NT2/D1 (cell line): ENCODE data around the gene CREBZF.

ENCODE experiments used
- DNase-seq: peaks from one replicate; pipeline ENCODE4 v3.0.0-alpha.2; 2011; ENCODE audit warnings: low read depth, low spot score
- H3K27me3 ChIP-seq: 2 replicates; pipeline ENCODE4 v1.6.0; 2011; ENCODE audit warnings: mild to moderate bottlenecking; ENCODE audit not compliant: insufficient read length, insufficient read depth
- H3K36me3 ChIP-seq: 2 replicates; pipeline ENCODE4 v1.6.1; 2011; ENCODE audit warnings: mild to moderate bottlenecking, low read length, mixed read lengths; ENCODE audit not compliant: insufficient read depth, insufficient read length
- H3K4me1 ChIP-seq: 2 replicates; pipeline ENCODE4 v1.5.1; 2011; ENCODE audit not compliant: insufficient read depth, insufficient read length
- H3K4me3 ChIP-seq: 2 replicates; pipeline ENCODE4 v1.5.1; 2011; ENCODE audit warnings: low read depth; ENCODE audit not compliant: insufficient read length
- H3K9ac ChIP-seq: 2 replicates; pipeline ENCODE4 v1.6.0; 2011; ENCODE audit warnings: low read depth; ENCODE audit not compliant: insufficient read length
- H3K9me3 ChIP-seq: 2 replicates; pipeline ENCODE4 v1.5.1; 2011; ENCODE audit warnings: mild to moderate bottlenecking, low read length; ENCODE audit not compliant: insufficient read depth
- SUZ12 ChIP-seq: IDR thresholded peaks from 2 replicates; pipeline ENCODE4 v1.6.1; 2011; ENCODE audit not compliant: insufficient read length, insufficient read depth; ENCODE audit errors: extremely low read depth
- YY1 ChIP-seq: IDR thresholded peaks from 2 replicates; pipeline ENCODE4 v1.6.1; 2011; ENCODE audit not compliant: insufficient read length, insufficient read depth
- ZNF274 ChIP-seq: IDR thresholded peaks from 2 replicates; pipeline ENCODE4 v1.6.1; 2011; ENCODE audit warnings: mild to moderate bottlenecking, low read depth, low read length

The CREBZF gene

DNA sequence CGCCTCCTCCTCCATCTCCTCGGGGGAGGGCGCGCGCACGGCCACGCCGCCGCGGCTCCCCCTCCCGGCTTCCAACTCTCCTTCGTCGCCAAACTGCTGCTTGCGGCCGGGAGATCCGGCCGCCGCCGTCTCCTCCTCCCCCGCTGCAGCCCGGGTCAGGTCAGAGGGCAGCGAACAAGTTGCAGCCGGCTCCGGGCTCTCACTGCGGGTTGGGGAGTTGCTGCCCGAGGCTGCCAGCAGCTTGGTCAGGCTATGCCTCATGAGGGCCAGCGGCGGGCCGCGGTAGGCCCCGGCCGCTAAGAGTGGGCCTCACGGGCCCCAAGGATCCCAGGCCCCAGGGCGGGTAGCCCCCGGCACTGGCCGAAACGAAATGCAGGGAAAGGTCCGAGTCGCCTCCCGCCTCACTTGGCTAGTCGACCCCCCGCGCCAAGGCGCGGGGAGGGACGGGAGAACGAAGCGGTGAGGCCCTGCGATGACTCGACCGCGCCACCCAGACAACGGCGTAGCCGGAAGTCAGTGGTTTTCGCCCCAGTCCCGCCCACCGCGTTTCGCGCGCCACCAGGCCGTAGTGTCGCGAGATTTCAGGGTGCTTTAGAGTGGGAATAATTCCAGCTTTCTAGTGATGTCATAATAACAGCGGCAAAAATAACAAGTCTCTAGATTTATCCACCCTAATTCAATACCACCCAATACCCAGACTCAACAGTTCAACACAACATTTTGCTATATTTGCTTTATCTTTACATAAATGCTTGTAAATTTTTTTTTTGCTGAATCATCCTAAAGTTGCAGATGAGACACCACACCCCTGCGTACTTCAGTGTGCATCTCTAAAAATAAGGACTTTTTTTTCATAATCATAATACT lies at the start of gene CREBZF:
TSS of gene CREBZF (minus strand) at position 515 of the 867 bp plus-strand sequence. CDS start at position 261, 254 bp downstream.
- H3K4me1 ChIP-seq: no peaks in the 10 kb centered on the region
- DNase-seq: peak; percentile 90
- no peaks in the 10 kb centered on the region for H3K9me3 ChIP-seq
- H3K4me3 ChIP-seq: peak within 1 kb of the TSS; percentile 83
- H3K27me3 ChIP-seq: no peaks in the 10 kb centered on the region
- TF ChIP-seq ZNF274 (no peak), YY1 (no peak), SUZ12 (no peak)
- H3K36me3 ChIP-seq: peaks cover 38% of the 10 kb centered on the region
- H3K9ac ChIP-seq: peak within 1 kb of the TSS; percentile 97

DNA sequence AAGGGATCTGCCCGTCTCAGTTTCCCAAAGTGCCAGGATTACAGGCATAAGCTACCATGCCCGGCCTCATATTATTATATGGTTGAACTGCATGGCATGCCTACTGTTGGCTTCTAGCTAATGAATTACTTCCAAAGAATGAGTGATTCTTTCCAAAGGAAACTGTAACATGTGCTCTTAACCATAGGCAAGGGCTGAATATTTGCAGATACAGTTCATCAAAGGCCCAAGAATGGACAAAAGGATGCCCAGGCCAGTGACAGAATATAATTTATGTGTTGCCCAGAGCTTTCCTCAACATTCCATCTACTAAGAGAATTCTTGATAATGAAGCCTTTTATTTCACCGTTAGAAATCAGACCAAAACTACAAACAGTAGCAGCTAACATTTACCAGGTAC lies 48.0 kb upstream of the CREBZF start:
- H3K9me3 ChIP-seq: no peaks in the 10 kb centered on the region
- no peak overlapping the region for H3K4me3 ChIP-seq
- TF ChIP-seq ZNF274 (no peak), YY1 (no peak), SUZ12 (no peak)
- no peaks in the 10 kb centered on the region for H3K27me3 ChIP-seq
- DNase-seq: no peak
- no peaks in the 10 kb centered on the region for H3K4me1 ChIP-seq
- no peaks in the 10 kb centered on the region for H3K36me3 ChIP-seq
- H3K9ac ChIP-seq: no peak overlapping the region

DNA sequence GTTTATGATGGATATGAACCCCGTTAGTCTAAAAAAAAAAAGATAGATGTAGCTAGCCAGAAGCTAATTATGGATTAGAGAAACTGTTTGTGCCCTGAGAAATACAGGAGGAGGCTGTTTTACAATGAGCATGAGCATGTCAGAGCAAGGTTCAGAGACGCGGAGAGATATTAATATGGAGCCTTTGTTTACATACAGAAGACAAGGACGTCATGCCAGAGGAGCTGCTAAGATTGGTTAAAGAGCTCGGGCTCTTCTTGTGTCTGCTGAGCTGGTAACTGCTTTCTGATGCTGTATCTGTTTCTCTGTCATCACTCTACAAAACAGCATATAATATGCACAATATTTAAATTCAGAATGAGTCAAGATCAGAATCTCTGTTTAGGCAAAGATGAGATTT lies 46.0 kb upstream of the CREBZF start:
- H3K4me3 ChIP-seq: no peak overlapping the region
- no peaks in the 10 kb centered on the region for H3K27me3 ChIP-seq
- H3K36me3 ChIP-seq: no peaks in the 10 kb centered on the region
- H3K4me1 ChIP-seq: no peaks in the 10 kb centered on the region
- H3K9ac ChIP-seq: no peak overlapping the region
- no peaks in the 10 kb centered on the region for H3K9me3 ChIP-seq
- no peak for TF ChIP-seq YY1
- TF ChIP-seq SUZ12: no peak
- no peak for TF ChIP-seq ZNF274
- no peak for DNase-seq

DNA sequence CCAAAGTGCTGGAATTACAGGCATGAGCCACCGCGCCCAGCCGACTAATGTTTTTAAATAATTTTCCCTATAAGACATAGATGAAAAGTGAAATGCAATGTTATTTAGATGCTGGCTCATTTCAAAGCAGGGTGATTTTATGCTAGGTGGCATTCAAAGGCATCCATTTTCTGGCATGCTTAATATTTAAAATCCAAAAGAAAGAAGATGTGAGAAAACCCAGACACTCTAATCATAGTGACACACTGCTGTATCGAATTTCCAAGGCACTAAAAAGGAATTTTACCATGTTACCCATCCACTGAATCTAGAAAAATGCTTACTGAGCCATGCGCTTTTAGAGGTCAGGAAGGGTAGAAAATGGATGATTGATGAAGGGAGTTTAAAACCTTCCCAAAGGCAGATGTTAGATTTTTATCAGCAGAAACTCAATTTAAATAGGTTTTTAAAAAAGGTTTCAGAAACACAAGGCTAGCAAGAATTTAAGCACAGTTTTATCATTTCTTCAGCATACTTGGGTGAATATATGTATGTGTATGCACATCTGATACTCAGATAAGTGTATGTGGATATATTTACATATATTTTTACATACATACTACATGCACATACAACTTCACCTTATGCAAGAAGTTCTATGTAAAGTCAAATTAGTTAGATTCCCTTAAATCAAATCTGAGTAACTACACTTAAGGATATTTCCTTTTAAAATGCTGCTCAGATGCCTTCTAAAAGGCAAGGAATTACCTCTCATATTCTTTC lies 45.2 kb upstream of the CREBZF start:
- no peaks in the 10 kb centered on the region for H3K27me3 ChIP-seq
- no peaks in the 10 kb centered on the region for H3K4me1 ChIP-seq
- TF ChIP-seq YY1: no peak
- no peak for TF ChIP-seq SUZ12
- TF ChIP-seq ZNF274: no peak
- no peak overlapping the region for H3K9ac ChIP-seq
- no peaks in the 10 kb centered on the region for H3K9me3 ChIP-seq
- no peak overlapping the region for H3K4me3 ChIP-seq
- no peaks in the 10 kb centered on the region for H3K36me3 ChIP-seq
- DNase-seq: no peak

- TF ChIP-seq YY1 (no peak), SUZ12 (no peak), ZNF274 (no peak)
- H3K36me3 ChIP-seq: no peaks in the 10 kb centered on the region
- no peaks in the 10 kb centered on the region for H3K9me3 ChIP-seq
- no peaks in the 10 kb centered on the region for H3K27me3 ChIP-seq
- no peaks in the 10 kb centered on the region for H3K4me1 ChIP-seq
- DNase-seq: no peak
- no peak overlapping the region for H3K4me3 ChIP-seq
- H3K9ac ChIP-seq: no peak overlapping the region
These were observed 40.9 kb upstream of the CREBZF start for GRCh38 chr11:85705800-85706199.

- no peak overlapping the region for H3K4me3 ChIP-seq
- no peaks in the 10 kb centered on the region for H3K36me3 ChIP-seq
- no peaks in the 10 kb centered on the region for H3K4me1 ChIP-seq
- H3K9ac ChIP-seq: no peak overlapping the region
- H3K27me3 ChIP-seq: no peaks in the 10 kb centered on the region
- no peaks in the 10 kb centered on the region for H3K9me3 ChIP-seq
- no peak for DNase-seq
- TF ChIP-seq YY1 (no peak), SUZ12 (no peak), ZNF274 (no peak)
These were observed 40.0 kb upstream of the CREBZF start for GRCh38 chr11:85704967-85705366.
